Measurements from ENCODE around the gene SH3BP5L. TPM values are rescaled to one million over a fixed set of nuclear protein-coding genes. Genes with fewer than 3 reads are reported as not detected.

Gene SH3BP5L
- total and polyA plus RNA-seq, 10 of the 15 experiments (the other 5 are each of a cell fraction or from before 2014, with no cell fraction given) = 1.1 to 22.8 (median 10.9) TPM

DNA sequence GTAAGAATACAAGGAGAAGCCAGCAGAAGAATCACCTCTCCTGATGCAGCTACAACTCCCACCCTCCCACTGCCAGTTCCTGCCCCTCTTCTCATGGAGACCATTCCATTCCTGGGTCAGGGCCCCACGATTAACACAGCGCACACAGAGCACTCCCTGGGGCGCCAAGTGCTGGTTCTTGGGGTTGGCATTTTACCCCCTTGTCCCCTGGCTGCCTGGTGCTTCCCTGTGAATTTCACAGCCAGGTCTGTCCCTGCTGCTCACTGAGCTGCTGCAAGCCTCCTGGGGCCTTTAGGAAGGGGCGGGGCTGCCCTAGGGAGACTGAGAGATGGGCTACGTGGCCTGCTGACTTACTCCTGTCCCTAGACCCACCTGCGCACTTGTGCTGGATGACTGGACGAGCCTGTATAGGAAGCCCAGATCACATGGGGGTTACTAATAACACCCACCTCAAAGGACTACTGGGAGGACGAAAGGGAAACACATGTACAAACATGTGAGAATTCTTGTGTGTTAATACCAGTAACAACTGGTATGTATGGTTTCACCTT lies 17.1 kb upstream of the SH3BP5L start (continued):
- TF ChIP-seq, protein P1, sequence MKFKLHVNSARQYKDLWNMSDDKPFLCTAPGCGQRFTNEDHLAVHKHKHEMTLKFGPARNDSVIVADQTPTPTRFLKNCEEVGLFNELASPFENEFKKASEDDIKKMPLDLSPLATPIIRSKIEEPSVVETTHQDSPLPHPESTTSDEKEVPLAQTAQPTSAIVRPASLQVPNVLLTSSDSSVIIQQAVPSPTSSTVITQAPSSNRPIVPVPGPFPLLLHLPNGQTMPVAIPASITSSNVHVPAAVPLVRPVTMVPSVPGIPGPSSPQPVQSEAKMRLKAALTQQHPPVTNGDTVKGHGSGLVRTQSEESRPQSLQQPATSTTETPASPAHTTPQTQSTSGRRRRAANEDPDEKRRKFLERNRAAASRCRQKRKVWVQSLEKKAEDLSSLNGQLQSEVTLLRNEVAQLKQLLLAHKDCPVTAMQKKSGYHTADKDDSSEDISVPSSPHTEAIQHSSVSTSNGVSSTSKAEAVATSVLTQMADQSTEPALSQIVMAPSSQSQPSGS (IDR thresholded peaks at IDR 0.05; ENCODE audit: low read length) = no peak
- TF ChIP-seq ATF7 (IDR thresholded peaks at IDR 0.05; ENCODE audit: low read depth) = no peak
- TF ChIP-seq, protein P2, sequence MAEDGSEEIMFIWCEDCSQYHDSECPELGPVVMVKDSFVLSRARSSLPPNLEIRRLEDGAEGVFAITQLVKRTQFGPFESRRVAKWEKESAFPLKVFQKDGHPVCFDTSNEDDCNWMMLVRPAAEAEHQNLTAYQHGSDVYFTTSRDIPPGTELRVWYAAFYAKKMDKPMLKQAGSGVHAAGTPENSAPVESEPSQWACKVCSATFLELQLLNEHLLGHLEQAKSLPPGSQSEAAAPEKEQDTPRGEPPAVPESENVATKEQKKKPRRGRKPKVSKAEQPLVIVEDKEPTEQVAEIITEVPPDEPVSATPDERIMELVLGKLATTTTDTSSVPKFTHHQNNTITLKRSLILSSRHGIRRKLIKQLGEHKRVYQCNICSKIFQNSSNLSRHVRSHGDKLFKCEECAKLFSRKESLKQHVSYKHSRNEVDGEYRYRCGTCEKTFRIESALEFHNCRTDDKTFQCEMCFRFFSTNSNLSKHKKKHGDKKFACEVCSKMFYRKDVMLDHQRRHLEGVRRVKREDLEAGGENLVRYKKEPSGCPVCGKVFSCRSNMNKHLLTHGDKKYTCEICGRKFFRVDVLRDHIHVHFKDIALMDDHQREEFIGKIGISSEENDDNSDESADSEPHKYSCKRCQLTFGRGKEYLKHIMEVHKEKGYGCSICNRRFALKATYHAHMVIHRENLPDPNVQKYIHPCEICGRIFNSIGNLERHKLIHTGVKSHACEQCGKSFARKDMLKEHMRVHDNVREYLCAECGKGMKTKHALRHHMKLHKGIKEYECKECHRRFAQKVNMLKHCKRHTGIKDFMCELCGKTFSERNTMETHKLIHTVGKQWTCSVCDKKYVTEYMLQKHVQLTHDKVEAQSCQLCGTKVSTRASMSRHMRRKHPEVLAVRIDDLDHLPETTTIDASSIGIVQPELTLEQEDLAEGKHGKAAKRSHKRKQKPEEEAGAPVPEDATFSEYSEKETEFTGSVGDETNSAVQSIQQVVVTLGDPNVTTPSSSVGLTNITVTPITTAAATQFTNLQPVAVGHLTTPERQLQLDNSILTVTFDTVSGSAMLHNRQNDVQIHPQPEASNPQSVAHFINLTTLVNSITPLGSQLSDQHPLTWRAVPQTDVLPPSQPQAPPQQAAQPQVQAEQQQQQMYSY (CRISPR knock-in tag; IDR thresholded peaks at IDR 0.05) = no peak
- TF ChIP-seq, protein P3, sequence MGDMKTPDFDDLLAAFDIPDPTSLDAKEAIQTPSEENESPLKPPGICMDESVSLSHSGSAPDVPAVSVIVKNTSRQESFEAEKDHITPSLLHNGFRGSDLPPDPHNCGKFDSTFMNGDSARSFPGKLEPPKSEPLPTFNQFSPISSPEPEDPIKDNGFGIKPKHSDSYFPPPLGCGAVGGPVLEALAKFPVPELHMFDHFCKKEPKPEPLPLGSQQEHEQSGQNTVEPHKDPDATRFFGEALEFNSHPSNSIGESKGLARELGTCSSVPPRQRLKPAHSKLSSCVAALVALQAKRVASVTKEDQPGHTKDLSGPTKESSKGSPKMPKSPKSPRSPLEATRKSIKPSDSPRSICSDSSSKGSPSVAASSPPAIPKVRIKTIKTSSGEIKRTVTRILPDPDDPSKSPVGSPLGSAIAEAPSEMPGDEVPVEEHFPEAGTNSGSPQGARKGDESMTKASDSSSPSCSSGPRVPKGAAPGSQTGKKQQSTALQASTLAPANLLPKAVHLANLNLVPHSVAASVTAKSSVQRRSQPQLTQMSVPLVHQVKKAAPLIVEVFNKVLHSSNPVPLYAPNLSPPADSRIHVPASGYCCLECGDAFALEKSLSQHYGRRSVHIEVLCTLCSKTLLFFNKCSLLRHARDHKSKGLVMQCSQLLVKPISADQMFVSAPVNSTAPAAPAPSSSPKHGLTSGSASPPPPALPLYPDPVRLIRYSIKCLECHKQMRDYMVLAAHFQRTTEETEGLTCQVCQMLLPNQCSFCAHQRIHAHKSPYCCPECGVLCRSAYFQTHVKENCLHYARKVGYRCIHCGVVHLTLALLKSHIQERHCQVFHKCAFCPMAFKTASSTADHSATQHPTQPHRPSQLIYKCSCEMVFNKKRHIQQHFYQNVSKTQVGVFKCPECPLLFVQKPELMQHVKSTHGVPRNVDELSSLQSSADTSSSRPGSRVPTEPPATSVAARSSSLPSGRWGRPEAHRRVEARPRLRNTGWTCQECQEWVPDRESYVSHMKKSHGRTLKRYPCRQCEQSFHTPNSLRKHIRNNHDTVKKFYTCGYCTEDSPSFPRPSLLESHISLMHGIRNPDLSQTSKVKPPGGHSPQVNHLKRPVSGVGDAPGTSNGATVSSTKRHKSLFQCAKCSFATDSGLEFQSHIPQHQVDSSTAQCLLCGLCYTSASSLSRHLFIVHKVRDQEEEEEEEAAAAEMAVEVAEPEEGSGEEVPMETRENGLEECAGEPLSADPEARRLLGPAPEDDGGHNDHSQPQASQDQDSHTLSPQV (IDR thresholded peaks at IDR 0.05) = no peak
- no peak for TF ChIP-seq CEBPB (IDR thresholded peaks at IDR 0.05; ENCODE audit: borderline replicate concordance in 1 of 2, low read depth in 2 of 2, low read length in 2 of 2)
- TF ChIP-seq SREBF2 (IDR thresholded peaks at IDR 0.05; ENCODE audit: low read length) = no peak
- TF ChIP-seq ZZZ3 (IDR thresholded peaks at IDR 0.05; ENCODE audit: control insufficient read depth, insufficient read length, low read depth) = no peak
- TF ChIP-seq, protein P4, sequence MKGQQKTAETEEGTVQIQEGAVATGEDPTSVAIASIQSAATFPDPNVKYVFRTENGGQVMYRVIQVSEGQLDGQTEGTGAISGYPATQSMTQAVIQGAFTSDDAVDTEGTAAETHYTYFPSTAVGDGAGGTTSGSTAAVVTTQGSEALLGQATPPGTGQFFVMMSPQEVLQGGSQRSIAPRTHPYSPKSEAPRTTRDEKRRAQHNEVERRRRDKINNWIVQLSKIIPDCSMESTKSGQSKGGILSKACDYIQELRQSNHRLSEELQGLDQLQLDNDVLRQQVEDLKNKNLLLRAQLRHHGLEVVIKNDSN (IDR thresholded peaks at IDR 0.05; ENCODE audit: borderline replicate concordance, extremely low read length, insufficient read depth, low read depth, low read length) = no peak
- no peak for TF ChIP-seq SREBF1 (IDR thresholded peaks at IDR 0.05; ENCODE audit: low read length)
- TF ChIP-seq, protein P5, sequence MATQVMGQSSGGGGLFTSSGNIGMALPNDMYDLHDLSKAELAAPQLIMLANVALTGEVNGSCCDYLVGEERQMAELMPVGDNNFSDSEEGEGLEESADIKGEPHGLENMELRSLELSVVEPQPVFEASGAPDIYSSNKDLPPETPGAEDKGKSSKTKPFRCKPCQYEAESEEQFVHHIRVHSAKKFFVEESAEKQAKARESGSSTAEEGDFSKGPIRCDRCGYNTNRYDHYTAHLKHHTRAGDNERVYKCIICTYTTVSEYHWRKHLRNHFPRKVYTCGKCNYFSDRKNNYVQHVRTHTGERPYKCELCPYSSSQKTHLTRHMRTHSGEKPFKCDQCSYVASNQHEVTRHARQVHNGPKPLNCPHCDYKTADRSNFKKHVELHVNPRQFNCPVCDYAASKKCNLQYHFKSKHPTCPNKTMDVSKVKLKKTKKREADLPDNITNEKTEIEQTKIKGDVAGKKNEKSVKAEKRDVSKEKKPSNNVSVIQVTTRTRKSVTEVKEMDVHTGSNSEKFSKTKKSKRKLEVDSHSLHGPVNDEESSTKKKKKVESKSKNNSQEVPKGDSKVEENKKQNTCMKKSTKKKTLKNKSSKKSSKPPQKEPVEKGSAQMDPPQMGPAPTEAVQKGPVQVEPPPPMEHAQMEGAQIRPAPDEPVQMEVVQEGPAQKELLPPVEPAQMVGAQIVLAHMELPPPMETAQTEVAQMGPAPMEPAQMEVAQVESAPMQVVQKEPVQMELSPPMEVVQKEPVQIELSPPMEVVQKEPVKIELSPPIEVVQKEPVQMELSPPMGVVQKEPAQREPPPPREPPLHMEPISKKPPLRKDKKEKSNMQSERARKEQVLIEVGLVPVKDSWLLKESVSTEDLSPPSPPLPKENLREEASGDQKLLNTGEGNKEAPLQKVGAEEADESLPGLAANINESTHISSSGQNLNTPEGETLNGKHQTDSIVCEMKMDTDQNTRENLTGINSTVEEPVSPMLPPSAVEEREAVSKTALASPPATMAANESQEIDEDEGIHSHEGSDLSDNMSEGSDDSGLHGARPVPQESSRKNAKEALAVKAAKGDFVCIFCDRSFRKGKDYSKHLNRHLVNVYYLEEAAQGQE (IDR thresholded peaks at IDR 0.05; ENCODE audit: low read depth, low read length) = no peak
- no peak for TF ChIP-seq NR2C2 (IDR thresholded peaks at IDR 0.05; ENCODE audit: borderline replicate concordance, control insufficient read depth, insufficient read length, low read depth)
- no peak for TF ChIP-seq NFYB (IDR thresholded peaks at IDR 0.05; ENCODE audit: insufficient read depth, low read depth, low read length)
- no peak for TF ChIP-seq NFYA (IDR thresholded peaks at IDR 0.05; ENCODE audit: borderline replicate concordance, low read depth, low read length)
- no peak for TF ChIP-seq STAT3 (IDR thresholded peaks at IDR 0.05; ENCODE audit: low read depth, low read length)
- TF ChIP-seq IRF4 (IDR thresholded peaks at IDR 0.05; ENCODE audit: low read depth, low read length) = peak; percentile 46; the same call in 1 of the 2 replicates
- no peak for TF ChIP-seq RFX5 (IDR thresholded peaks at IDR 0.05; ENCODE audit: low read depth, low read length)
